BJ (cell line): ENCODE results near the gene PROM1. TPM values are rescaled to one million over a fixed set of nuclear protein-coding genes. Genes with fewer than 3 reads are reported as not detected.

Source experiments
- CTCF ChIA-PET: fragments of 350-600 bp; formaldehyde crosslinking; extraction: SDS; loops from one replicate; lab custom pipeline; 2021; ENCODE audit warnings: antibody characterized with exemption, inconsistent platforms; lab: Yijun Ruan, JAX
- POLR2A ChIA-PET: fragments of 300-600 bp; sonication (Branson Sonifier 250); formaldehyde crosslinking; extraction: SDS; loops from one replicate; lab custom pipeline; 2021; ENCODE audit warnings: antibody characterized with exemption; lab: Charles Lee
- DNase-seq: peaks from one replicate; pipeline ENCODE4 v3.0.0-alpha.2; 2011; ENCODE audit warnings: low read depth
- H3K27me3 ChIP-seq: 2 replicates; pipeline ENCODE4 v1.6.0; 2011; ENCODE audit warnings: low read length; ENCODE audit not compliant: control insufficient read depth, insufficient read depth
- H3K36me3 ChIP-seq: 2 replicates; pipeline ENCODE4 v1.5.1; 2011; ENCODE audit warnings: low read length; ENCODE audit not compliant: control insufficient read depth, insufficient read depth
- H3K4me3 ChIP-seq: 2 replicates; pipeline ENCODE4 v1.5.1; 2011; ENCODE audit warnings: low read depth, mild to moderate bottlenecking, control low read depth, low read length
- polyA plus RNA-seq: library from polyadenylated mRNA; depleted of rRNA; stranded (reverse); fragments of >200 nt; gene quantifications from 2 replicates; pipeline ENCODE4 v1.2.3, GENCODE V29; 2011
- TF ChIP-seq, protein P1 (sequence below): IDR thresholded peaks from 2 replicates; pipeline ENCODE4 v1.5.1; 2011; ENCODE audit warnings: low read depth, mild to moderate bottlenecking, control low read depth, inconsistent platforms, low read length, moderate library complexity; ENCODE audit not compliant: insufficient read depth

Gene PROM1
- polyA plus RNA-seq, 1 experiment: not detected

DNA sequence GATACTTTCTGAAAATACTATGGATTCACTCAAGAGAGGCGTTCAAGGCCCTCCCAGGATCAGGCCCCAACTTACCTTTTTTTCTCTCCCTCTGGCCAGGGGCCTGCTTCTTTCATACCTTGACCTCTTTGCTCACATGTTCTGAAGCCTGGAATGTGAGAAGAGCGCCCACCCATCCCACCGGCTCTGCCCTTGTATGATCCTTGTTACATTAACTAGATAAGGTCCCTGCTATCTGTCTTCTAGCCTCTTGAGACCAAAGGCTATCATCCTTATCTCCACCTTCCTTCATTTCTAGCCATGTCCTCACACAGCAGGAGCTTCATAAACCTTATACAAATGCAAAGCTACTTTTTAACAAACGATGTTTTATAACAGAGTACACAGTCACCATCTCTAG is 45.9 kb downstream of the PROM1 start:
- CTCF ChIA-PET: no interaction called here
- no peak overlapping the region for H3K4me3 ChIP-seq
- DNase-seq: no peak
- H3K36me3 ChIP-seq: no peaks in the 10 kb centered on the region
- POLR2A ChIA-PET: no interaction called here
- H3K27me3 ChIP-seq: no peaks in the 10 kb centered on the region
- TF ChIP-seq, protein P1, sequence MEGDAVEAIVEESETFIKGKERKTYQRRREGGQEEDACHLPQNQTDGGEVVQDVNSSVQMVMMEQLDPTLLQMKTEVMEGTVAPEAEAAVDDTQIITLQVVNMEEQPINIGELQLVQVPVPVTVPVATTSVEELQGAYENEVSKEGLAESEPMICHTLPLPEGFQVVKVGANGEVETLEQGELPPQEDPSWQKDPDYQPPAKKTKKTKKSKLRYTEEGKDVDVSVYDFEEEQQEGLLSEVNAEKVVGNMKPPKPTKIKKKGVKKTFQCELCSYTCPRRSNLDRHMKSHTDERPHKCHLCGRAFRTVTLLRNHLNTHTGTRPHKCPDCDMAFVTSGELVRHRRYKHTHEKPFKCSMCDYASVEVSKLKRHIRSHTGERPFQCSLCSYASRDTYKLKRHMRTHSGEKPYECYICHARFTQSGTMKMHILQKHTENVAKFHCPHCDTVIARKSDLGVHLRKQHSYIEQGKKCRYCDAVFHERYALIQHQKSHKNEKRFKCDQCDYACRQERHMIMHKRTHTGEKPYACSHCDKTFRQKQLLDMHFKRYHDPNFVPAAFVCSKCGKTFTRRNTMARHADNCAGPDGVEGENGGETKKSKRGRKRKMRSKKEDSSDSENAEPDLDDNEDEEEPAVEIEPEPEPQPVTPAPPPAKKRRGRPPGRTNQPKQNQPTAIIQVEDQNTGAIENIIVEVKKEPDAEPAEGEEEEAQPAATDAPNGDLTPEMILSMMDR: no peak

DNA sequence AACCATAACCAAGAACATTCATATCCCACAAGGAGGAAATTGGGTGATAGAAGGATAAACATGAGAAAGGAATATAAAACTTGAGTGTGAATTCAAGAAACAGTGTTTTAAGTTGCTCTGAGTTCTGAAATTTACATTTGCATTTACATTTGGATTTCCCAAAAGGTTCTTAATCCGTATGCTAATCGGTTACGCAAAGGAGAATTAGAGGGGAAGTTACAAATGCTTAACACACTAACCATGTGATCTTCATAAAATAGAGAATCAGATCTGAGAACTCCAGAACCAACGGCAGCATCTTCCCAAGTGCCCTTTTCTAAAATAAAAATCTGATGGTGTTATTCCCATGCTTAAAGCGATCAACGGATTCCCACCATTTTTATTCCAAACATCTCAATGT is 48.0 kb downstream of the PROM1 start:
- TF ChIP-seq, protein P1: no peak
- ChIA-PET CTCF (interaction anchor here (0.5 to 1.1 kb wide), 2 partner anchors 13 to 229 kb away, joined by 3 to 4 read pairs; no protein-coding TSS in a partner anchor), POLR2A (no interaction called here)
- no peaks in the 10 kb centered on the region for H3K36me3 ChIP-seq
- H3K27me3 ChIP-seq: no peaks in the 10 kb centered on the region
- no peak for DNase-seq
- no peak overlapping the region for H3K4me3 ChIP-seq

DNA sequence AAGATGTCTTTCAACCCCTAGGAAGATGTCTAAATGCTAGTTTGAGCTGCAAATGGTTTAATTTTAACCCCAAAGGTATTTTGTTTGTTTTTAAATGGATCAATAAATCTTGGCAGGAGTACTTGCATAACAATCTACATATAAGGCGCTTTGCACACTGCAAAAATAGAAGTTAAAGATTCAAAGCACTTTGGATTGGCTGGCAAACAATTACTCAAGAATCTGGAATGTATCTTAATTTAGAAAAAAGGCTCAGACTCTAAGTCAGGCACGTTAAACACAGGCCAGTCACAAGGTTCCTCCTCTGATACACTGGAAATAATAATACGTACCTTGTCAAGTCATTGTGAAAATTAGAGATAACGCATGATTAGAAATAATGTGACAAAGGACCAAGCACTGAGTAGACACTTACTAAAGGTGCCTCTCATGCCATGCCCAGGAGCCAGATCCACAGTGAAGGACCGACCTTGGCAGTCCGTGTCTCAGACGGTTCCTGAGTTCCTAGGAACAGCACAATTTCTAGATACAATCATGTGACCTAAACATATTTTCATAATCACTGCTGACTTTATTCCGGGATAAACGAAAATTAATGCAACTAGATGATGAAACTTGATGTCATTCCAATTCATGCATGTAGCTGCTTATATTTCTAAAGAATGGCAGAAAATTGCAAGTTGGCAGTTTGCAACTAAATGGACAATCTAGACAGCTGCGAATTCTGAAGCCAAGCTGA is 49.6 kb downstream of the PROM1 start:
- H3K27me3 ChIP-seq: no peaks in the 10 kb centered on the region; the same call in 1 of the 2 replicates
- H3K4me3 ChIP-seq: no peak overlapping the region
- TF ChIP-seq, protein P1: no peak
- no peaks in the 10 kb centered on the region for H3K36me3 ChIP-seq
- ChIA-PET POLR2A (no interaction called here), CTCF (no interaction called here)
- no peak for DNase-seq

DNA sequence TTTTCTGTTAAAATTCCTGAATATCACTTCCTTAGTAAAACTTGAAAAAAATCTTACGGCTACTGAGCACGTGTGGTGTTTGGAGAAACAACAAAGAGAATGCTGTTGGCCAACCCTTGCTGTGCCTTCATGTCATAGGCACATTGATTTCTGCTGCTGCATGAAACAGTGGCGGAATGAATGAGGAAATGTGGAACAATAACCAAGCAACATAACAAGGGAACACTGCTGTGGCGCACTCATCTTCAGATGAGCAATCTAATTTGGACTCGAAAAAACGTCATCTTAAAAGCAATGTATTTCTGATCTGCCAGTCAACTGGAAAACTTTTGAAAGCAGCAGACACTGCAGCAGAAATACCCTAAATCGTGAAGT is 51.4 kb downstream of the PROM1 start:
- DNase-seq: no peak
- ChIA-PET CTCF (interaction anchor here (0.7 to 0.8 kb wide), 3 partner anchors 62 to 233 kb away, joined by 3 to 4 read pairs (median 3); no protein-coding TSS in a partner anchor), POLR2A (interaction anchor here (0.6 kb wide), 1 partner anchor 236 kb away, joined by 4 read pairs; no protein-coding TSS in a partner anchor)
- Histone ChIP-seq H3K36me3 (no peaks in the 10 kb centered on the region), H3K27me3 (no peaks in the 10 kb centered on the region; the same call in 1 of the 2 replicates), H3K4me3 (no peak overlapping the region)
- TF ChIP-seq, protein P1: no peak

DNA sequence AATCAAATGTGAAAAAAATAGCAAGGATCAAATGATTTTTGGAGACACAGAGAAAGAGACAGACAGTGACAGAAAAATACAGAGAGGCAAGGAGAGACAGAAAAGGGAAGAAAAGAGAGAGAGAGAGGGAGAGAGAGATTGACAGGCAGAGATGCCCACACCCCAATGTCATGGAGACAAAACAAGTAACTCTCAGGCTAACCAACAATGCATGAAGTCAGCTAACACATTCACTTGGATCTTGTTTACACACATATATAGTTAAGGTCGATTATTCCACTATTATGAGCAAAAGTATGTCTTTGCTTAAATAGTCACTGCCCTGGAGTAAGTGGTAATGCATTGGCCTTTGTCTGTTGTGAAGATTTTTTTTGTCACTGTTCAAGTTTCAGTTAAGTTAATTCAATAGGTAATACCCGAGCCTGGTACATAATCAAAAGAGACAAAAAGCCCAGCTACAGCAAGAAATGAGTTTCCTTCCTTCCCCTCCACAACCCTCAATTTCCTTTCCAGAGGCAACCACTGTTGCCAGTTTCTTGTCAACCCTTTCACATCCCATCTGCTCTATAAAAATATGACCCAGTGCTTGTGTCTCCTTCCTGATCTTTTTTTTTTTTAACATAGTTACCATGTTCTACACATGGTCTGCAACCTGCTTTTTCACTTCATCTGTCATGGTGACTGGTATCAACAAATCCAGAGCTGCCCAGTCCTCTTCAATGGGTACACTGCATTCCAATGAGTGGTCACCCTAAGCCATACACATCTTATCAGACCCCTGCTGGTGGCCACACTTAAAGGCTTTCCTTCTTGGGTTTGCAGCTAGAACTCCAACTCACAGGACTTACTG is 52.1 kb downstream of the PROM1 start:
- H3K36me3 ChIP-seq: no peaks in the 10 kb centered on the region
- no peak overlapping the region for H3K4me3 ChIP-seq
- ChIA-PET POLR2A (interaction anchor here (0.6 kb wide), 1 partner anchor 237 kb away, joined by 4 read pairs; no protein-coding TSS in a partner anchor), CTCF (interaction anchor here (0.6 to 0.8 kb wide), 2 partner anchors 24 to 233 kb away, joined by 3 read pairs; no protein-coding TSS in a partner anchor)
- H3K27me3 ChIP-seq: no peaks in the 10 kb centered on the region; the same call in 1 of the 2 replicates
- no peak for DNase-seq
- TF ChIP-seq, protein P1: no peak
